BE2C (cell line): Measurements from ENCODE around the gene PARD3B.

Source experiments
- DNase-seq: peaks from one replicate; pipeline ENCODE4 v3.0.0-alpha.2; 2020
- H3K27me3 ChIP-seq: fragments of 250-450 bp; sonication (Bioruptor Pico); 2 replicates; pipeline ENCODE4 v1.5.1; 2020; ENCODE audit warnings: mild to moderate bottlenecking
- H3K36me3 ChIP-seq: fragments of 250-450 bp; sonication (Bioruptor Pico); 2 replicates; pipeline ENCODE4 v1.5.1; 2020; ENCODE audit warnings: mild to moderate bottlenecking
- H3K4me1 ChIP-seq: fragments of 250-450 bp; sonication (Bioruptor Pico); 2 replicates; pipeline ENCODE4 v1.5.1; 2020
- H3K4me3 ChIP-seq: 2 replicates; pipeline ENCODE4 v1.5.1; 2011; ENCODE audit warnings: low read depth, low read length
- H3K9me3 ChIP-seq: fragments of 250-450 bp; sonication (Bioruptor Pico); 2 replicates; pipeline ENCODE4 v1.5.1; 2020
- TF ChIP-seq, protein P1 (sequence below): IDR thresholded peaks from 2 replicates; pipeline ENCODE4 v1.5.1; 2012; ENCODE audit warnings: mild to moderate bottlenecking, low read depth, low read length

The PARD3B gene

DNA sequence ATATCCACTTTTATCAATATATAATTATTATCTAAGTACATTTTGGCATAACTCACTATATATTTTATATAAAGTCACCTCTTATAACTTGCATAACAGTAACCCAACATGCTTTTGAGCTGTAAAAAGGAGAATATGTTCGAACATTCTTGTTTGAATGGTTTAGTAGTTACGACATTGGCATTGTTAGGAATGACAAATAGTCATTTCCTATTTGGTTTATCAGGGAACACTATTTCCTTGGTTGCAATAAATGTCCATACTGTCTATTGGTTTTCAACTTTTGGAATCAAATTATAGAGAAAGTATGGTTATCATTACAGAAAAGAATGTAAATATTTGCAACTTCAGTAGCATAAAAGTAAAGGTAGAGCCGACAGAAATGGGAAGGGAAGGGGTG lies 124.1 kb downstream of the PARD3B start:
- TF ChIP-seq, protein P1, sequence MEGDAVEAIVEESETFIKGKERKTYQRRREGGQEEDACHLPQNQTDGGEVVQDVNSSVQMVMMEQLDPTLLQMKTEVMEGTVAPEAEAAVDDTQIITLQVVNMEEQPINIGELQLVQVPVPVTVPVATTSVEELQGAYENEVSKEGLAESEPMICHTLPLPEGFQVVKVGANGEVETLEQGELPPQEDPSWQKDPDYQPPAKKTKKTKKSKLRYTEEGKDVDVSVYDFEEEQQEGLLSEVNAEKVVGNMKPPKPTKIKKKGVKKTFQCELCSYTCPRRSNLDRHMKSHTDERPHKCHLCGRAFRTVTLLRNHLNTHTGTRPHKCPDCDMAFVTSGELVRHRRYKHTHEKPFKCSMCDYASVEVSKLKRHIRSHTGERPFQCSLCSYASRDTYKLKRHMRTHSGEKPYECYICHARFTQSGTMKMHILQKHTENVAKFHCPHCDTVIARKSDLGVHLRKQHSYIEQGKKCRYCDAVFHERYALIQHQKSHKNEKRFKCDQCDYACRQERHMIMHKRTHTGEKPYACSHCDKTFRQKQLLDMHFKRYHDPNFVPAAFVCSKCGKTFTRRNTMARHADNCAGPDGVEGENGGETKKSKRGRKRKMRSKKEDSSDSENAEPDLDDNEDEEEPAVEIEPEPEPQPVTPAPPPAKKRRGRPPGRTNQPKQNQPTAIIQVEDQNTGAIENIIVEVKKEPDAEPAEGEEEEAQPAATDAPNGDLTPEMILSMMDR, result no peak
- no peaks in the 10 kb centered on the region for H3K9me3 ChIP-seq
- DNase-seq, result no peak

DNA sequence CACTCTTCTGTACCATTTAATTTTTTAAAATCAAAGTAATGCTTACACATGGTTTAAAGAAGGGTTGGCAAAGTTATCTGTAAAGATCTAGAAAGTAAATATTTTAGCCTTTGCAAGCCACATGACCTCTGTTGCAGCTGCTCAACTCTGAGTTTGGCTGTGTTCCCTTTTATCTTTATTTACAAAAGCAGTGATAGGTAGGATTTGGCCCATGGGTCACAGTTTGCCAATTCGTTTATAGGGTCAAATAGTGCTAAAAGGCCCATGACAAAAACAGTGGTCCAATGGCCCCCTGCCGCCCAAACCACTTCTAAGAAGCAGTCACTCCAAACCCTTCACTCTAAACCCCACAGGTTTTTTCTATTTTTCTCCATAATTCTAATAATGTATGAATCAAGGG lies 124.8 kb downstream of the PARD3B start:
- no peaks in the 10 kb centered on the region for H3K9me3 ChIP-seq
- H3K4me1 ChIP-seq, result peaks cover 6% of the 10 kb centered on the region; the same call in 1 of the 2 replicates
- no peaks in the 10 kb centered on the region for H3K27me3 ChIP-seq
- H3K36me3 ChIP-seq, result no peaks in the 10 kb centered on the region
- TF ChIP-seq, protein P1, result no peak
- H3K4me3 ChIP-seq, result no peak overlapping the region
- DNase-seq, result no peak

More for the DNA sequence above, 124.1 kb downstream of the PARD3B start:
- no peaks in the 10 kb centered on the region for H3K27me3 ChIP-seq
- no peak overlapping the region for H3K4me3 ChIP-seq
- peaks cover 6% of the 10 kb centered on the region; the same call in 1 of the 2 replicates for H3K4me1 ChIP-seq
- no peaks in the 10 kb centered on the region for H3K36me3 ChIP-seq

GRCh38 chr2:204670756-204671155 lies 125.5 kb downstream of the PARD3B start:
- TF ChIP-seq, protein P1, result no peak
- H3K4me1 ChIP-seq, result peaks cover 6% of the 10 kb centered on the region; the same call in 1 of the 2 replicates
- no peaks in the 10 kb centered on the region for H3K27me3 ChIP-seq
- no peak overlapping the region for H3K4me3 ChIP-seq
- no peak for DNase-seq
- H3K9me3 ChIP-seq, result no peaks in the 10 kb centered on the region
- no peaks in the 10 kb centered on the region for H3K36me3 ChIP-seq

GRCh38 chr2:204672772-204673171 lies 127.5 kb downstream of the PARD3B start:
- H3K27me3 ChIP-seq, result no peaks in the 10 kb centered on the region
- no peak for DNase-seq
- no peaks in the 10 kb centered on the region for H3K9me3 ChIP-seq
- no peaks in the 10 kb centered on the region for H3K36me3 ChIP-seq
- H3K4me1 ChIP-seq, result peaks cover 6% of the 10 kb centered on the region; the same call in 1 of the 2 replicates
- no peak overlapping the region for H3K4me3 ChIP-seq
- TF ChIP-seq, protein P1, result no peak

- H3K4me1 ChIP-seq, result peaks cover 6% of the 10 kb centered on the region; the same call in 1 of the 2 replicates
These were observed 128.6 kb downstream of the PARD3B start for GRCh38 chr2:204673877-204674276.

DNA sequence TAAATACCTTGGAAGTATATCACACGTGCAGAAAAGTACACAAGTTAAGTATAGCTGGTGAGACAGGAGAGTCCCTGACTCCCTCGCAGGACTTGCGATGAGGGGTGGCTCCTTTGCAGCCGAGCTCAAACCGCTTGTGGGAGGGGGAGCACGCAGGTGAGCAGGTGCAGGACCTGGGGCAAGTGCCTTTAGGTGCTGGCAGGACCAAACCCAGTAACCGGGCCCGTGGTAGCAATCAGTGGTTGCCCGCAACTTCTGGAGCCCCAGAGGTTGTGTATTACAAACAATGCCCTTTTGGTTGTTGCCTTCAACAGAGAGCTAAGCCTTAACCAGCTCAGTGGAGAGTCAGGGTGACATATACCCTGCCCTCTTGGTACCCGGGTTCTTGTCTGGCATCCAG lies 132.8 kb downstream of the PARD3B start:
- Histone ChIP-seq H3K36me3 (no peaks in the 10 kb centered on the region), H3K9me3 (no peaks in the 10 kb centered on the region), H3K4me1 (no peaks in the 10 kb centered on the region), H3K27me3 (no peaks in the 10 kb centered on the region), H3K4me3 (no peak overlapping the region)
- no peak for DNase-seq
- TF ChIP-seq, protein P1, result no peak

More at GRCh38 chr2:204673877-204674276, 128.6 kb downstream of the PARD3B start:
- no peaks in the 10 kb centered on the region for H3K27me3 ChIP-seq
- no peaks in the 10 kb centered on the region for H3K9me3 ChIP-seq
- H3K36me3 ChIP-seq, result no peaks in the 10 kb centered on the region
- H3K4me3 ChIP-seq, result no peak overlapping the region
- no peak for DNase-seq
- TF ChIP-seq, protein P1, result no peak
